Neural progenitor cell (in vitro differentiated cells): Measurements from ENCODE around the gene PLEKHH2. TPM values are rescaled to one million over a fixed set of nuclear protein-coding genes. Genes with fewer than 3 reads are reported as not detected.
A peak's percentile ranks its signal among the peaks of the same experiment; 100 is the strongest.
"Not testable (repeated sequence)": the region's sequence is repeated elsewhere in the genome, so short reads cannot be mapped to it uniquely, and the experiment has no call there.

Experiments used
- DNase-seq: peaks from one replicate; pipeline ENCODE4 v3.0.0-alpha.2; 2016; ENCODE audit warnings: low spot score
- H2AFZ ChIP-seq: fragments of 200-600 bp; sonication (generic); replicated peaks from 2 replicates; pipeline ENCODE4 v1.6.1; 2016; ENCODE audit warnings: antibody characterized with exemption
- H3F3A ChIP-seq: fragments of 200-600 bp; sonication (generic); 2 replicates; pipeline ENCODE4 v1.6.1; 2016; ENCODE audit warnings: antibody characterized with exemption, low read depth
- H3K27ac ChIP-seq: fragments of 200-600 bp; sonication (generic); 2 replicates; pipeline ENCODE4 v1.5.1; 2016; ENCODE audit warnings: mild to moderate bottlenecking
- H3K27me3 ChIP-seq: fragments of 200-600 bp; sonication (generic); 2 replicates; pipeline ENCODE4 v1.6.1; 2016; ENCODE audit warnings: mild to moderate bottlenecking, moderate library complexity
- H3K36me3 ChIP-seq: fragments of 200-600 bp; sonication (generic); 2 replicates; pipeline ENCODE4 v1.5.1; 2016
- H3K4me1 ChIP-seq: fragments of 200-600 bp; sonication (generic); 2 replicates; pipeline ENCODE4 v1.6.1; 2016; ENCODE audit warnings: mixed run types
- H3K4me2 ChIP-seq: fragments of 200-600 bp; sonication (generic); 2 replicates; pipeline ENCODE4 v1.6.1; 2016
- H3K4me3 ChIP-seq: fragments of 200-600 bp; sonication (generic); 2 replicates; pipeline ENCODE4 v1.5.1; 2016
- H3K79me2 ChIP-seq: fragments of 200-600 bp; sonication (generic); 2 replicates; pipeline ENCODE4 v1.6.1; 2016; ENCODE audit warnings: low read depth
- H3K9ac ChIP-seq: fragments of 200-600 bp; sonication (generic); 2 replicates; pipeline ENCODE4 v1.6.1; 2016
- H3K9me3 ChIP-seq: fragments of 200-600 bp; sonication (generic); 2 replicates; pipeline ENCODE4 v1.5.1; 2016; ENCODE audit warnings: low read depth
- H4K20me1 ChIP-seq: fragments of 200-600 bp; sonication (generic); 2 replicates; pipeline ENCODE4 v1.6.1; 2016; ENCODE audit warnings: low read depth
- H3K27ac Mint-ChIP-seq: 3 replicates; pipeline ENCODE4 v1.8.0; 2021; ENCODE audit warnings: mixed read lengths
- H3K27me3 Mint-ChIP-seq: 2 replicates; pipeline ENCODE4 v1.8.0; 2022; ENCODE audit warnings: low read depth, mild to moderate bottlenecking, inconsistent platforms, moderate library complexity, mixed read lengths; ENCODE audit not compliant: insufficient read depth
- H3K36me3 Mint-ChIP-seq: 3 replicates; pipeline ENCODE4 v1.8.0; 2021; ENCODE audit warnings: mixed read lengths
- H3K4me1 Mint-ChIP-seq: 3 replicates; pipeline ENCODE4 v1.8.0; 2021; ENCODE audit warnings: mixed read lengths
- H3K4me3 Mint-ChIP-seq: 3 replicates; pipeline ENCODE4 v1.8.0; 2021; ENCODE audit warnings: mild to moderate bottlenecking, moderate library complexity, mixed read lengths
- H3K9me3 Mint-ChIP-seq: 3 replicates; pipeline ENCODE4 v1.8.0; 2020; ENCODE audit warnings: mixed read lengths
- CTCF ChIP-seq: fragments of 200-600 bp; sonication (generic); IDR thresholded peaks from 2 replicates; pipeline ENCODE4 v1.5.1; 2017; ENCODE audit warnings: antibody characterized with exemption, mild to moderate bottlenecking
- EZH2 ChIP-seq: fragments of 200-600 bp; sonication (generic); IDR thresholded peaks from 2 replicates; pipeline ENCODE4 v1.6.1; 2017; ENCODE audit warnings: antibody characterized with exemption, mild to moderate bottlenecking, moderate library complexity
- EZH2phosphoT487 ChIP-seq: fragments of 200-600 bp; sonication (generic); IDR thresholded peaks from 2 replicates; pipeline ENCODE4 v1.6.1; 2017; ENCODE audit warnings: antibody characterized with exemption
- total RNA-seq: library from RNA; depleted of rRNA; stranded (reverse); fragments of >200 nt; gene quantifications from 2 replicates; pipeline ENCODE4 v1.2.3, GENCODE V29; 2015; ENCODE audit warnings: low replicate concordance

Gene PLEKHH2
- total RNA-seq, 1 donor from 2014 or later, result 11.2 TPM

GRCh38 chr2:43631618-43632317 lies 5.3 kb upstream of the PLEKHH2 start:
- no peak overlapping the region for H3K4me3 Mint-ChIP-seq
- H3K4me2 ChIP-seq, result no peak overlapping the region
- no peak overlapping the region for H3K27ac ChIP-seq

GRCh38 chr2:43634604-43635306 lies 2.3 kb upstream of the PLEKHH2 start:
- no peak overlapping the region for H3K4me3 ChIP-seq
- Mint-ChIP-seq H3K4me3 (no peak overlapping the region), H3K27ac (no peak overlapping the region), H3K36me3 (no peaks in the 10 kb centered on the region), H3K9me3 (peaks cover 5% of the 10 kb centered on the region), H3K27me3 (peaks cover 10% of the 10 kb centered on the region), H3K4me1 (peaks cover 9% of the 10 kb centered on the region)
- no peaks in the 10 kb centered on the region for H3K4me1 ChIP-seq
- no peaks in the 10 kb centered on the region for H4K20me1 ChIP-seq
- DNase-seq, result no peak
- no peak overlapping the region for H3K4me2 ChIP-seq
- no peaks in the 10 kb centered on the region for H3F3A ChIP-seq
- H3K9me3 ChIP-seq, result peaks cover 5% of the 10 kb centered on the region
- TF ChIP-seq CTCF, result no peak
- no peak for TF ChIP-seq EZH2phosphoT487
- TF ChIP-seq EZH2, result no peak
- H3K36me3 ChIP-seq, result no peaks in the 10 kb centered on the region
- H2AFZ ChIP-seq, result no peak overlapping the region
- no peak overlapping the region for H3K9ac ChIP-seq
- H3K27ac ChIP-seq, result no peak overlapping the region
- no peaks in the 10 kb centered on the region for H3K79me2 ChIP-seq
- peaks cover 52% of the 10 kb centered on the region for H3K27me3 ChIP-seq

More at GRCh38 chr2:43631618-43632317, 5.3 kb upstream of the PLEKHH2 start:
- H3K27ac Mint-ChIP-seq, result no peak overlapping the region
- peaks cover 33% of the 10 kb centered on the region for H3K27me3 ChIP-seq
- TF ChIP-seq CTCF (no peak), EZH2phosphoT487 (no peak)
- no peaks in the 10 kb centered on the region for H4K20me1 ChIP-seq
- no peaks in the 10 kb centered on the region for H3K9me3 Mint-ChIP-seq
- peaks cover 3% of the 10 kb centered on the region for H3K4me1 Mint-ChIP-seq
- H3K36me3 ChIP-seq, result no peaks in the 10 kb centered on the region
- H3F3A ChIP-seq, result no peaks in the 10 kb centered on the region
- peaks cover 3% of the 10 kb centered on the region for H3K27me3 Mint-ChIP-seq
- H3K9me3 ChIP-seq, result no peaks in the 10 kb centered on the region
- no peaks in the 10 kb centered on the region for H3K36me3 Mint-ChIP-seq
- DNase-seq, result no peak
- H3K79me2 ChIP-seq, result no peaks in the 10 kb centered on the region
- H3K4me3 ChIP-seq, result no peak overlapping the region
- H3K9ac ChIP-seq, result no peak overlapping the region
- H3K4me1 ChIP-seq, result no peaks in the 10 kb centered on the region
- H2AFZ ChIP-seq, result no peak overlapping the region

GRCh38 chr2:43636153-43636552 lies 907 bp upstream of the PLEKHH2 start:
- not testable (repeated sequence) for H3K4me3 ChIP-seq, H3F3A ChIP-seq, H3K9ac ChIP-seq, H3K9me3 Mint-ChIP-seq, H3K36me3 Mint-ChIP-seq, H4K20me1 ChIP-seq, H3K27ac ChIP-seq, H3K36me3 ChIP-seq, H3K9me3 ChIP-seq, H3K27ac Mint-ChIP-seq, H3K4me1 ChIP-seq, H2AFZ ChIP-seq, H3K4me2 ChIP-seq, H3K4me1 Mint-ChIP-seq, H3K79me2 ChIP-seq, DNase-seq
- Mint-ChIP-seq H3K4me3 (peak overlapping the region; percentile 87), H3K27me3 (peaks cover 10% of the 10 kb centered on the region)
- peaks cover 52% of the 10 kb centered on the region for H3K27me3 ChIP-seq

GRCh38 chr2:43636621-43637020 lies 439 bp upstream of the PLEKHH2 start:
- H3K36me3 Mint-ChIP-seq, result no peaks in the 10 kb centered on the region
- Histone ChIP-seq H3K9me3 (peaks cover 5% of the 10 kb centered on the region), H3K79me2 (no peaks in the 10 kb centered on the region), H3K4me1 (no peaks in the 10 kb centered on the region), H3K27me3 (peaks cover 52% of the 10 kb centered on the region), H3K9ac (no peak overlapping the region), H3K36me3 (no peaks in the 10 kb centered on the region), H2AFZ (peak overlapping the region; percentile 93), H4K20me1 (no peaks in the 10 kb centered on the region), H3K4me3 (peak overlapping the region; percentile 91), H3K4me2 (peak overlapping the region; percentile 96), H3F3A (no peaks in the 10 kb centered on the region), H3K27ac (no peak overlapping the region)
- peaks cover 10% of the 10 kb centered on the region for H3K27me3 Mint-ChIP-seq
- no peak overlapping the region for H3K27ac Mint-ChIP-seq
- TF ChIP-seq CTCF, result no peak
- no peak for TF ChIP-seq EZH2phosphoT487
- H3K9me3 Mint-ChIP-seq, result peaks cover 7% of the 10 kb centered on the region
- peaks cover 9% of the 10 kb centered on the region for H3K4me1 Mint-ChIP-seq
- DNase-seq, result no peak
- H3K4me3 Mint-ChIP-seq, result peak overlapping the region; percentile 87
